ENCODE data around the gene SIK3. TPM values are rescaled to one million over a fixed set of nuclear protein-coding genes. Genes with fewer than 3 reads are reported as not detected.
"Not testable (repeated sequence)": the region's sequence is repeated elsewhere in the genome, so short reads cannot be mapped to it uniquely, and the experiment has no call there.

Gene SIK3
- total and polyA plus RNA-seq, 2 donors (not counting 3 experiments of a cell fraction or from before 2014, with no cell fraction given): 10.3 to 21.3 TPM

GRCh38 chr11:117130879-117131278 lies 32.7 kb upstream of the SIK3 start:
- BruUV-seq (replicated peaks): no TSS peak
- Histone ChIP-seq H4K20me1 (replicated peaks; ENCODE audit: control insufficient read depth, extremely low read depth, insufficient read depth, low read length) (no peaks in the 10 kb centered on the region), H3K4me2 (ENCODE audit: insufficient read depth, low read length) (no peak overlapping the region), H3K79me2 (ENCODE audit: control insufficient read depth, insufficient read depth, low read length) (no peaks in the 10 kb centered on the region), H3K9me1 (replicated peaks; ENCODE audit: control insufficient read depth, extremely low read depth, insufficient read depth, low read length) (no peaks in the 10 kb centered on the region), H3K27me3 (ENCODE audit: control insufficient read depth in 2 of 2, insufficient read depth in 2 of 2, low read length in 2 of 2) (peaks cover 8 to 9% of the 10 kb centered on the region in 2 experiments), H3K9ac (replicated peaks; ENCODE audit: extremely low read depth, insufficient read depth, low read length) (no peak overlapping the region), H3K27ac (ENCODE audit: insufficient read depth, low read depth, low read length) (no peak overlapping the region), H2AFZ (ENCODE audit: low read depth, low read length) (no peak overlapping the region), H3K9me3 (replicated peaks; ENCODE audit: control insufficient read depth, insufficient read depth, low read length) (no peaks in the 10 kb centered on the region), H3K36me3 (ENCODE audit: control insufficient read depth in 2 of 2, extremely low read depth in 1 of 2, insufficient read depth in 2 of 2, low read length in 2 of 2) (no peaks in the 10 kb centered on the region), H3K4me3 (replicated peaks in 1 of 3; ENCODE audit: insufficient read depth in 1 of 3, low read depth in 1 of 3, low read length in 3 of 3) (no peak overlapping the region), H3K4me1 (ENCODE audit: control insufficient read depth, extremely low read depth, insufficient read depth, low read length) (no peaks in the 10 kb centered on the region)
- CTCF ChIA-PET: no interaction called here
- dilution Hi-C loops (cut with MboI; ENCODE audit: extremely low pct_ligation_motif_present, low sequenced_read_pairs): no loop called here
- intact Hi-C loops (cut with micrococcal nuclease): loop anchor here (5.0 kb wide), 1 partner anchor 76 kb away; no protein-coding TSS in a partner anchor
- FAIRE-seq (no peak), DNase-seq (ENCODE audit: low read depth, low spot score) (no peak)
- POLR2A ChIA-PET: no interaction called here
- TF ChIP-seq MYC (IDR thresholded peaks at IDR 0.05; ENCODE audit: low read depth, low read length) (no peak), GATA2 (IDR thresholded peaks at IDR 0.05; ENCODE audit: insufficient read depth, insufficient read length, low read depth, low read length) (no peak), JUN (IDR thresholded peaks at IDR 0.05; ENCODE audit: borderline replicate concordance, insufficient read depth, insufficient read length, low read depth) (no peak), EZH2 (IDR thresholded peaks at IDR 0.05; ENCODE audit: borderline replicate concordance, low read depth, low read length, severe bottlenecking) (no peak), MAX (IDR thresholded peaks at IDR 0.05; ENCODE audit: insufficient read depth, insufficient read length) (no peak), FOS (IDR thresholded peaks at IDR 0.05; ENCODE audit: borderline replicate concordance, insufficient read depth, low read length) (no peak), POLR2A (IDR thresholded peaks at IDR 0.05; ENCODE audit: low read depth, low read length) (no peak), CTCF (IDR thresholded peaks at IDR 0.05; ENCODE audit: extremely low read depth in 1 of 2, insufficient read depth in 1 of 2, low read depth in 1 of 2, low read length in 2 of 2) (no peak), POLR2AphosphoS5 (IDR thresholded peaks at IDR 0.05; ENCODE audit: insufficient read depth, low read depth, low read length) (no peak)

- H3K36me3 ChIP-seq (ENCODE audit: control insufficient read depth in 2 of 2, extremely low read depth in 1 of 2, insufficient read depth in 2 of 2, low read length in 2 of 2); H3K27me3 ChIP-seq (ENCODE audit: control insufficient read depth in 2 of 2, insufficient read depth in 2 of 2, low read length in 2 of 2); dilution Hi-C loops (cut with MboI; ENCODE audit: extremely low pct_ligation_motif_present, low sequenced_read_pairs); BruUV-seq (replicated peaks); H3K27ac ChIP-seq (ENCODE audit: insufficient read depth, low read depth, low read length); H2AFZ ChIP-seq (ENCODE audit: low read depth, low read length); H3K9ac ChIP-seq (replicated peaks; ENCODE audit: extremely low read depth, insufficient read depth, low read length); H3K4me2 ChIP-seq (ENCODE audit: insufficient read depth, low read length); H3K9me3 ChIP-seq (replicated peaks; ENCODE audit: control insufficient read depth, insufficient read depth, low read length); H3K9me1 ChIP-seq (replicated peaks; ENCODE audit: control insufficient read depth, extremely low read depth, insufficient read depth, low read length); H3K4me3 ChIP-seq (replicated peaks in 1 of 3; ENCODE audit: insufficient read depth in 1 of 3, low read depth in 1 of 3, low read length in 3 of 3); H3K79me2 ChIP-seq (ENCODE audit: control insufficient read depth, insufficient read depth, low read length); DNase-seq (ENCODE audit: low read depth, low spot score); FAIRE-seq; H4K20me1 ChIP-seq (replicated peaks; ENCODE audit: control insufficient read depth, extremely low read depth, insufficient read depth, low read length); CTCF ChIA-PET; H3K4me1 ChIP-seq (ENCODE audit: control insufficient read depth, extremely low read depth, insufficient read depth, low read length): not testable (repeated sequence)
- POLR2A ChIA-PET: interaction anchor here (0.7 kb wide), 1 partner anchor 121 kb away, joined by 9 read pairs; no protein-coding TSS in a partner anchor
- intact Hi-C loops (cut with micrococcal nuclease): loop anchor here (5.0 kb wide), 1 partner anchor 77 kb away; no protein-coding TSS in a partner anchor
Observed at GRCh38 chr11:117130396-117130795, 32.2 kb upstream of the SIK3 start.

All from endothelial cell of umbilical vein (primary cell).